ENCODE data around the gene MYH3.

Gene MYH3

GRCh38 chr17:10657148-10657547 is at the start of gene MYH3:
MYH3 (minus strand) TSS chr17:10657309; CDS start chr17:10655064, 2,245 bp downstream.
- TF ChIP-seq GATA2 (IDR thresholded peaks at IDR 0.05; ENCODE audit: low read depth, low read length) (no peak), GATA3 (IDR thresholded peaks at IDR 0.05; ENCODE audit: low read depth, low read length) (no peak)

GRCh38 chr17:10705727-10706126 is 48.6 kb upstream of the MYH3 start:
- no peak for TF ChIP-seq GATA2 (IDR thresholded peaks at IDR 0.05; ENCODE audit: low read depth, low read length)
- TF ChIP-seq GATA3 (IDR thresholded peaks at IDR 0.05; ENCODE audit: low read depth, low read length): no peak

- no peak for TF ChIP-seq GATA3 (IDR thresholded peaks at IDR 0.05; ENCODE audit: low read depth, low read length)
- TF ChIP-seq GATA2 (IDR thresholded peaks at IDR 0.05; ENCODE audit: low read depth, low read length): no peak
Measured at GRCh38 chr17:10702574-10702973, 45.5 kb upstream of the MYH3 start.

GRCh38 chr17:10699856-10700255 is 42.7 kb upstream of the MYH3 start:
- TF ChIP-seq GATA3 (IDR thresholded peaks at IDR 0.05; ENCODE audit: low read depth, low read length): no peak
- no peak for TF ChIP-seq GATA2 (IDR thresholded peaks at IDR 0.05; ENCODE audit: low read depth, low read length)

- TF ChIP-seq GATA2 (IDR thresholded peaks at IDR 0.05; ENCODE audit: low read depth, low read length) (no peak), GATA3 (IDR thresholded peaks at IDR 0.05; ENCODE audit: low read depth, low read length) (no peak)
Measured at GRCh38 chr17:10698096-10698818, 41.1 kb upstream of the MYH3 start.

GRCh38 chr17:10697092-10698081 is 40.3 kb upstream of the MYH3 start, which contains the start of the genes ADPRM and SCO1:
ADPRM (plus strand) TSS chr17:10697594; CDS start chr17:10704927, 7,333 bp downstream.
SCO1 (minus strand) TSS chr17:10697533; CDS start chr17:10697507, 26 bp downstream.
- TF ChIP-seq GATA3 (IDR thresholded peaks at IDR 0.05; ENCODE audit: low read depth, low read length) (no peak), GATA2 (IDR thresholded peaks at IDR 0.05; ENCODE audit: low read depth, low read length) (no peak)

- no peak for TF ChIP-seq GATA3 (IDR thresholded peaks at IDR 0.05; ENCODE audit: low read depth, low read length)
- no peak for TF ChIP-seq GATA2 (IDR thresholded peaks at IDR 0.05; ENCODE audit: low read depth, low read length)
Measured at GRCh38 chr17:10687499-10687898, 30.4 kb upstream of the MYH3 start.

GRCh38 chr17:10683853-10684252 is 26.7 kb upstream of the MYH3 start:
- TF ChIP-seq GATA3 (IDR thresholded peaks at IDR 0.05; ENCODE audit: low read depth, low read length) (no peak), GATA2 (IDR thresholded peaks at IDR 0.05; ENCODE audit: low read depth, low read length) (no peak)

GRCh38 chr17:10681866-10682446 is 24.8 kb upstream of the MYH3 start:
- TF ChIP-seq GATA3 (IDR thresholded peaks at IDR 0.05; ENCODE audit: low read depth, low read length): no peak
- no peak for TF ChIP-seq GATA2 (IDR thresholded peaks at IDR 0.05; ENCODE audit: low read depth, low read length)

- TF ChIP-seq GATA3 (IDR thresholded peaks at IDR 0.05; ENCODE audit: low read depth, low read length): no peak
- no peak for TF ChIP-seq GATA2 (IDR thresholded peaks at IDR 0.05; ENCODE audit: low read depth, low read length)
Measured at GRCh38 chr17:10674704-10675103, 17.6 kb upstream of the MYH3 start.

- TF ChIP-seq GATA3 (IDR thresholded peaks at IDR 0.05; ENCODE audit: low read depth, low read length): no peak
- TF ChIP-seq GATA2 (IDR thresholded peaks at IDR 0.05; ENCODE audit: low read depth, low read length): no peak
Measured at GRCh38 chr17:10673312-10673711, 16.2 kb upstream of the MYH3 start.

GRCh38 chr17:10668775-10669174 is 11.7 kb upstream of the MYH3 start:
- no peak for TF ChIP-seq GATA2 (IDR thresholded peaks at IDR 0.05; ENCODE audit: low read depth, low read length)
- TF ChIP-seq GATA3 (IDR thresholded peaks at IDR 0.05; ENCODE audit: low read depth, low read length): no peak

- TF ChIP-seq GATA3 (IDR thresholded peaks at IDR 0.05; ENCODE audit: low read depth, low read length) (no peak), GATA2 (IDR thresholded peaks at IDR 0.05; ENCODE audit: low read depth, low read length) (no peak)
Measured at GRCh38 chr17:10666906-10667305, 9.8 kb upstream of the MYH3 start.

- no peak for TF ChIP-seq GATA2 (IDR thresholded peaks at IDR 0.05; ENCODE audit: low read depth, low read length)
- TF ChIP-seq GATA3 (IDR thresholded peaks at IDR 0.05; ENCODE audit: low read depth, low read length): no peak
Measured at GRCh38 chr17:10664571-10664970, 7.5 kb upstream of the MYH3 start.

Measured in SH-SY5Y (cell line).